Gastrocnemius medialis (tissue), 4 donors: ENCODE data around the gene BCAR1. TPM values are rescaled to one million over a fixed set of nuclear protein-coding genes. Genes with fewer than 3 reads are reported as not detected.
"Not testable (repeated sequence)": the region's sequence is repeated elsewhere in the genome, so short reads cannot be mapped to it uniquely, and the experiment has no call there.

Source experiments
- ATAC-seq, 2 donors: fragments of 150-250 bp; one replicate each; pipeline ENCODE4 v1.9.1; 2016
- DNase-seq, 2 donors: peaks; one replicate each; pipeline ENCODE4 v3.0.0-alpha.2; 2019
- H3K27ac ChIP-seq, 4 donors: fragments of 200-600 bp; sonication (generic); 1 replicate in 1 of 4; 2 replicates in 3 of 4; pipeline ENCODE4 v1.5.1; 2016 to 2018; ENCODE audit warnings: mild to moderate bottlenecking in 2 of 4, moderate library complexity in 1 of 4
- H3K27me3 ChIP-seq, 3 donors: fragments of 200-600 bp; sonication (generic) in 2 of 3; 1 replicate in 1 of 3; 2 replicates in 2 of 3; pipeline versions ENCODE4 v1.5.1 to v1.6.0; 2016 to 2019; ENCODE audit warnings: mild to moderate bottlenecking in 1 of 3, moderate library complexity in 1 of 3
- H3K36me3 ChIP-seq, 2 donors: fragments of 200-600 bp; sonication (generic) in 1 of 2; one replicate each; pipeline ENCODE4 v1.5.1; 2017 to 2018
- H3K4me1 ChIP-seq, 2 donors: fragments of 200-600 bp; sonication (generic) in 1 of 2; one replicate each; pipeline ENCODE4 v1.5.1; 2016 to 2017; ENCODE audit warnings: mild to moderate bottlenecking in 2 of 2
- H3K4me3 ChIP-seq, 4 donors: fragments of 200-600 bp; sonication (generic) in 3 of 4; 1 replicate in 1 of 4; 2 replicates in 3 of 4; pipeline ENCODE4 v1.5.1; 2016 to 2019; ENCODE audit warnings: mild to moderate bottlenecking in 2 of 4
- H3K9me3 ChIP-seq, 3 donors: fragments of 200-600 bp; sonication (generic) in 2 of 3; 1 replicate in 1 of 3; 2 replicates in 2 of 3; pipeline ENCODE4 v1.5.1; 2016 to 2019
- POLR2A ChIP-seq, 2 donors: fragments of 450-650 bp; IDR thresholded peaks; one replicate each; pipeline ENCODE4 v1.6.1; 2017; ENCODE audit warnings: antibody characterized with exemption in 2 of 2, mild to moderate bottlenecking in 2 of 2, moderate library complexity in 2 of 2
- in situ Hi-C, 4 donors: fragments of 200-750 bp; cut with MboI; loops; one replicate each; pipeline versions ENCODE4 v1.15.0 to v1.8.0; 2017; ENCODE audit warnings: low sequenced_read_pairs in 4 of 4
- intact Hi-C: fragments of 100-400 bp; cut with DNase I; formaldehyde crosslinking; loops from one replicate; pipeline ENCODE4 v1.15.1; 2023; ENCODE audit warnings: low total_unique reads
- total RNA-seq, 4 donors: library from RNA; depleted of rRNA; stranded (reverse); fragments of >200 nt; gene quantifications; one replicate each; pipeline versions ENCODE4 v1.1.0 to v1.2.3, GENCODE V29; 2016
- TF ChIP-seq, protein P1 (sequence below), 5 experiments: fragments of 450-650 bp in 3 of 5; fragments of 200-600 bp in 2 of 5; sonication (generic) in 2 of 5; IDR thresholded peaks in 4 of 5; conservative IDR thresholded peaks in 1 of 5; 1 replicate in 4 of 5; 2 replicates in 1 of 5; pipeline ENCODE4 v1.5.1; 2016 to 2019; ENCODE audit warnings: antibody characterized with exemption in 5 of 5, mild to moderate bottlenecking in 3 of 5, moderate library complexity in 3 of 5

The BCAR1 gene
- total RNA-seq, 4 donors from 2014 or later, result 101 to 153 (median 145) TPM

DNA sequence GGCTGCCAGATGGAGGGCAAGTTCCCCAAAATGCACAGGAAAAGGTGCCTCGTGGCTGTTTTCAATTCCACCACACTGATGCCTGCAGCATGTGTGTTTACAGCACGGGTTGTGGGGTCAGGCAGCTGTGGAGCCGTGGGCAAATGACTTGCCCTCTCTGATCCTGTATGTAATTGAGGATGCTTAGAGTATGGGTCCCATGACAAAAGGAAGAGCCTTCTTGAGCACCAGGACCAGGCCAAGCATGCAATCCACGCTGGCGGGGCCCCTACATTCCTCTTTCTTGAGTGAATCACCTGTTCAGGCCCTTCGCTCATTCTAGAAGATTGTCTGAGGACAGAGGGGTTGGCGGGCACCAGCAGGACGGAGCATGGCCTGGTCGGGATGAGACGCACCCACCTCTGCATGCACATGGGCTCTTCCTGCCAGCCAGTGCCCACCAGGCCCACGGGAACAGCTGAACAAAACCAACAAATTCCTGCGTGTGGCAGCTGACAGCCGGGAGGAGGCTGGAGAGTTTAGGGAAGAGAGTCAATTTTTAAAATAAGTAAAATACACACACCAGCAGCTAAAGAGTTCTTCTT, 43.1 kb downstream of the BCAR1 start:
- intact Hi-C loops (loop anchor here (10.0 kb wide), 1 partner anchor 436 kb away; the partner anchor contains the start of genes KARS1 and TERF2IP), in situ Hi-C loops (loop anchor here in 1 of 4 donors (25.0 kb wide), 1 partner anchor 554 kb away; no protein-coding TSS in a partner anchor)

DNA sequence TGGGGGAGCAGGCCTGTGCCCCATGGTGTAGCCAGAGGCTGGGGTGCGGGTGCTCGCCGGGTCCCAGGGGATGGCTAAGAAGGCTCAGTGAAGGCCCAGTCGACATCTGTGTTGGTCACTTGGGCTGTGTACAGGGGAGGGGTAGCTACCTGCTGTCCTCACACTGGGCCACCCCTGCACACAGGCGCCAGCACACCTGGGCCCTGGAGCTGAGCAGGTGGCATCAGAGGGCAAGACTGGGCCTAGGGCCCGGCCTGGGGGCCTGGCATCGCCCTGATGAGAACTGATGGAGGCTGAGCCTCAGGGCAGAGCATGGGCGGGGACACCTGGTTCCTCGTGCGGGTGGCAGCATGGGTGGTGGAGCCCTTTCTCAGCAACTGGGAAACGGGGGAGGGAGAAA, 43.6 kb downstream of the BCAR1 start:
- no peak for TF ChIP-seq POLR2A (IDR thresholded peaks at IDR 0.05)
- TF ChIP-seq, protein P1, sequence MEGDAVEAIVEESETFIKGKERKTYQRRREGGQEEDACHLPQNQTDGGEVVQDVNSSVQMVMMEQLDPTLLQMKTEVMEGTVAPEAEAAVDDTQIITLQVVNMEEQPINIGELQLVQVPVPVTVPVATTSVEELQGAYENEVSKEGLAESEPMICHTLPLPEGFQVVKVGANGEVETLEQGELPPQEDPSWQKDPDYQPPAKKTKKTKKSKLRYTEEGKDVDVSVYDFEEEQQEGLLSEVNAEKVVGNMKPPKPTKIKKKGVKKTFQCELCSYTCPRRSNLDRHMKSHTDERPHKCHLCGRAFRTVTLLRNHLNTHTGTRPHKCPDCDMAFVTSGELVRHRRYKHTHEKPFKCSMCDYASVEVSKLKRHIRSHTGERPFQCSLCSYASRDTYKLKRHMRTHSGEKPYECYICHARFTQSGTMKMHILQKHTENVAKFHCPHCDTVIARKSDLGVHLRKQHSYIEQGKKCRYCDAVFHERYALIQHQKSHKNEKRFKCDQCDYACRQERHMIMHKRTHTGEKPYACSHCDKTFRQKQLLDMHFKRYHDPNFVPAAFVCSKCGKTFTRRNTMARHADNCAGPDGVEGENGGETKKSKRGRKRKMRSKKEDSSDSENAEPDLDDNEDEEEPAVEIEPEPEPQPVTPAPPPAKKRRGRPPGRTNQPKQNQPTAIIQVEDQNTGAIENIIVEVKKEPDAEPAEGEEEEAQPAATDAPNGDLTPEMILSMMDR (IDR thresholded peaks at IDR 0.05 in 4 of 5, conservative IDR thresholded peaks at IDR 0.05 in 1 of 5), result no peak
- Histone ChIP-seq H3K9me3 (no peaks in the 10 kb centered on the region), H3K27ac (no peak overlapping the region), H3K27me3 (no peaks in the 10 kb centered on the region), H3K4me1 (no peaks in the 10 kb centered on the region), H3K36me3 (no peaks in the 10 kb centered on the region), H3K4me3 (no peak overlapping the region)
- DNase-seq (no peak), ATAC-seq (no peak)
- intact Hi-C loops (loop anchor here (2.0 to 10.0 kb wide), 2 partner anchors 17 to 437 kb away; partner anchors contain the start of genes KARS1 and TERF2IP), in situ Hi-C loops (loop anchor here in 1 of 4 donors (25.0 kb wide), 1 partner anchor 554 kb away; no protein-coding TSS in a partner anchor)

More for the DNA sequence above, 43.1 kb downstream of the BCAR1 start:
- Histone ChIP-seq H3K27me3 (no peaks in the 10 kb centered on the region), H3K36me3 (no peaks in the 10 kb centered on the region), H3K4me1 (no peaks in the 10 kb centered on the region), H3K9me3 (no peaks in the 10 kb centered on the region), H3K4me3 (no peak overlapping the region), H3K27ac (no peak overlapping the region)
- no peak for TF ChIP-seq POLR2A (IDR thresholded peaks at IDR 0.05)
- TF ChIP-seq, protein P1 (IDR thresholded peaks at IDR 0.05 in 4 of 5, conservative IDR thresholded peaks at IDR 0.05 in 1 of 5), result no peak
- ATAC-seq (no peak), DNase-seq (no peak)

DNA sequence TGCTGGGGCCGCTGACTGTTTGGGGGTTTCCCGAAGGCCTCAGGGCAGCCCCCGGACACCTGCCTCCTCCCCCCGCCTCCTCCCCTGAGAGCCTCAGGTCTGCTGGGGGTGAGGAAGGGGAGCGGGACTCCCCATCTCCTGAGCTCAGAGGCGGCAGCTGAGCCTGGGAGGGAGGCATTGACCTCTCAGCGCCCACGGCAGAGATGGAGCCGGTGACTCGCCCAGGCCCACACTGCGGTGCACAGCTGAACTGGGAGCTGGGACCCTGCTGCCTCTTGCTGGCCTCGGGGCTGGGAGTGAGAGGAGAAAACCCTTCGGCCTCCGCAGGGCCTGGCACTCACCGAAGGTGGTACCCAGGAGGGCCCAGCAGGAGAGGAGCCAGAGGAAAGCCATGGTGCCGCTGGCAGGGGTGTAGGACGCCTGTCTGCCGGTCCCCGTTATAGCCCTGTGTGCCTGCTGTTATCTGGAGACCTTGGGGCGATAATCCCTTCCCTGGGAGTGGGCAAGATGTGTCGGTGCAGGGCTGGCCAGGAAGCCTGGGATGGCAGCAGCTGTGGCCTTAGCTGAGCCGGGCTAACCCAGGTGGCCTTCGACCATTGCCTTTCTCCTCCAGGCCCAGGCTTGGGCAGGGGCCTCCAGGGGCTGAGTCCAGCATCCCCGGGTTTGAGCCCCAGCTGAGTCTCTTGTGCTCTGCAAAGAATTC, 44.5 kb downstream of the BCAR1 start, which contains the start of gene CTRB2:
Gene CTRB2, minus strand, starts transcription at position 413 of the 703 bp plus-strand sequence. Its CDS starts 20 bp downstream, at position 393.
- DNase-seq, result no peak
- peak in 1 of 2 donors; percentile 29 for ATAC-seq
- intact Hi-C loops, result loop anchor here (2.0 to 10.0 kb wide), 2 partner anchors 18 to 438 kb away; partner anchors contain the start of genes KARS1 and TERF2IP

DNA sequence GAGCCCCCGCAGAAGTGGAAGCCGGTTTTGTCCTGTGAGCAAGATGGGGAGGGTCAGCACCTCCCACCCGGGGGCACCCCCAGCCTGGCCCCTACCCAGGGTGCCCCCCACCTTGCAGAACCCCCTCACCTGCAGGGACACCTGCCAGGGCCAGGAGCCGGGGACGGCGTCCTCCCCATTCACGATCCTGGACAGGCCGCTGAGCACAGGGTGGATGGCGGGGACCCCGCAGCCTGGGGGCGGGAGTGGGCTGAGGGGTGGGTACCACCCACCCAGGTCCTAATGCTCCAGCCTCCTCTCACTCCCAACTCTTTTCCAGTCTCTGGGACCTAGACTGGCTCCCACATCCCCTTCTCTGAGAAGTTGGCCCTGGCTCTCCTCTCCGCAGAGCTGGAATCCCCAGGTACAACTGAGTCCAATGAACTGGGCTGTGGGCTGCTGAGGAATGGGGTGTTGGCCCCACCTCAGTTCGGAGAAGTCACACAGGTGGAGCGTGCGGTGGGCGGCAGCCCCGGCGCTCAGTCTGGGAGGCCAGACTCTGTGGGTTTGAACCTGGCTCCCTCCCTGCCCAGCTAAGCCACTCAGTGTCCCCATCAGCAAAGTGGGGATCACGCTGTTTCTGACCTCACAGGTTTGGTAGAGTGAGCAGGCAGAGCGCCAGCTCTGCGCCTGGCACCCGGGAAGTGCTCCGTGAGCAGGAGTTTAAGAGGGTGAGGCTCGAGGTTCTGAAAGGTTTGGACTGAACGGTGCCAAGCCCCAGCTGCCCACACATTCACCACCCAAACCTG, 45.3 kb downstream of the BCAR1 start:
- H3K27ac ChIP-seq, H3K9me3 ChIP-seq, H3K4me3 ChIP-seq, H3K27me3 ChIP-seq, DNase-seq, H3K4me1 ChIP-seq, H3K36me3 ChIP-seq: not testable (repeated sequence)
- intact Hi-C loops, result loop anchor here (2.0 to 10.0 kb wide), 2 partner anchors 19 to 439 kb away; partner anchors contain the start of genes KARS1 and TERF2IP
- peak in 1 of 2 donors; percentile 12 for ATAC-seq
- in situ Hi-C loops, result loop anchor here in 1 of 4 donors (25.0 kb wide), 1 partner anchor 556 kb away; no protein-coding TSS in a partner anchor

More for the DNA sequence above, 44.5 kb downstream of the BCAR1 start, which contains the start of gene CTRB2:
- Histone ChIP-seq H3K4me1 (no peaks in the 10 kb centered on the region), H3K36me3 (no peaks in the 10 kb centered on the region), H3K9me3 (no peaks in the 10 kb centered on the region), H3K27me3 (no peaks in the 10 kb centered on the region), H3K4me3 (no peak within 1 kb of the TSS), H3K27ac (no peak within 1 kb of the TSS)
- TF ChIP-seq, protein P1 (IDR thresholded peaks at IDR 0.05 in 4 of 5, conservative IDR thresholded peaks at IDR 0.05 in 1 of 5), result no peak
- TF ChIP-seq POLR2A (IDR thresholded peaks at IDR 0.05), result no peak
- in situ Hi-C loops, result loop anchor here in 1 of 4 donors (25.0 kb wide), 1 partner anchor 555 kb away; no protein-coding TSS in a partner anchor

DNA sequence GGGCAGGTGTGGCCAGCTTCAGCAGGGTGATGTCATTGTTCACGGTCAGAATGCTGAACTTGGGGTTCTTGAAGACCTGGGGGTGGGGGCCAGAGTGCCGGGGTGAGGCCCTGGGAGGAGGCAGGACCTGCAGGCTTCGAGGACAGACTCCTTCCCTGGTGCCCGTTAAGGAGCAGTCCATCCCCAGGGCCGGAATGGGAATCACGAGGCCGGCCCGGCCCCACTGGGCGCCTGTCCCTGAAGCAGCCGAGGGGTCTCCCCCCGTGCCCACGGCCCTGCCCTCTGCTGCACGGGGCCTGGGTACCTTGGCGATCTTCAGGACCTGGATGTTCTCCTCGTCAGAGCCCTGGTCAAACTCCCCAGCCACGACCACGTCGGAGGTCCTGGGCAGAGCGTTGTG, 46.0 kb downstream of the BCAR1 start:
- not testable (repeated sequence) for DNase-seq, H3K27me3 ChIP-seq, H3K27ac ChIP-seq, ATAC-seq, H3K4me3 ChIP-seq, H3K4me1 ChIP-seq, H3K9me3 ChIP-seq, H3K36me3 ChIP-seq
- intact Hi-C loops (loop anchor here (10.0 kb wide), 1 partner anchor 439 kb away; the partner anchor contains the start of genes KARS1 and TERF2IP), in situ Hi-C loops (loop anchor here in 1 of 4 donors (25.0 kb wide), 1 partner anchor 557 kb away; no protein-coding TSS in a partner anchor)

DNA sequence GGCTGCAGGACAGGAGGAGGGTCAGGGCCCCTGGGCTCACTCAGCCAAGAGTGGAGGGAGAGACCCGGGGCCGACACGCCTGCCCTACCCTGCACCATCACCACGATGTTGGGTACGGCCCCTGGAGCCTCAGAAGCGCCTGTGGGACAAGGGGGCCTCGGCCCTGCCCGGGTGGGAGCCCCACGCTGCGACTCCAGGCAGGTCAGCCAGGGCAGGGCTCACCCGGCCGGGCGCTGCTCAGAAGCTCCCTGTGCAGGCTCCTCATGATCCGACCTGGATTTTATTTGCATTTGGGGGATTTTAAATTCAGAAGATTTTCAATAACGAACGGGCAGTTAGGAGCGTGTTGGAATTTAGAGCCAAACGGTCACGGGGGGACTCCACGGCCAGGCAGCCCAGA, 46.5 kb downstream of the BCAR1 start:
- H3K27ac ChIP-seq, H3K4me1 ChIP-seq, H3K36me3 ChIP-seq, ATAC-seq, H3K27me3 ChIP-seq, H3K4me3 ChIP-seq, H3K9me3 ChIP-seq, DNase-seq: not testable (repeated sequence)
- in situ Hi-C loops, result loop anchor here in 2 of 4 donors (5.0 to 25.0 kb wide), 2 partner anchors 182 to 557 kb away; no protein-coding TSS in a partner anchor
- intact Hi-C loops, result loop anchor here (10.0 kb wide), 1 partner anchor 440 kb away; the partner anchor contains the start of genes KARS1 and TERF2IP
